Heart left ventricle (tissue), 16 donors: ENCODE data around the gene EMX2. TPM values are rescaled to one million over a fixed set of nuclear protein-coding genes. Genes with fewer than 3 reads are reported as not detected.
A peak's percentile ranks its signal among the peaks of the same experiment; 100 is the strongest.

Experiments used
- ATAC-seq, 4 donors: fragments of 200-7000 bp; cut with Tn5 transposase; one replicate each; pipeline ENCODE4 v1.9.1; 2020 to 2022; ENCODE audit warnings: moderate library complexity in 4 of 4, mild to moderate bottlenecking in 3 of 4, moderate number of reproducible peaks in 1 of 4
- DNase-seq, 5 donors: peaks; one replicate each; pipeline ENCODE4 v3.0.0-alpha.2; 2020
- H3K27ac ChIP-seq, 12 donors: fragments of 200-600 bp; sonication (generic) in 4 of 12; one replicate each; pipeline versions ENCODE4 v1.5.0 to v1.8.0; 2016 to 2022; ENCODE audit warnings: mild to moderate bottlenecking in 2 of 12
- H3K27me3 ChIP-seq, 9 donors: fragments of 200-600 bp; sonication (generic) in 2 of 9; one replicate each; pipeline versions ENCODE4 v1.5.1 to v1.8.0; 2016 to 2022; ENCODE audit warnings: mild to moderate bottlenecking in 3 of 9
- H3K36me3 ChIP-seq, 9 donors: fragments of 200-600 bp; sonication (generic) in 2 of 9; one replicate each; pipeline versions ENCODE4 v1.5.0 to v1.8.0; 2018 to 2022; ENCODE audit warnings: mild to moderate bottlenecking in 2 of 9
- H3K4me1 ChIP-seq, 12 donors: fragments of 200-600 bp; sonication (generic) in 4 of 12; one replicate each; pipeline versions ENCODE4 v1.5.0 to v1.8.0; 2016 to 2022; ENCODE audit warnings: mild to moderate bottlenecking in 3 of 12
- H3K4me3 ChIP-seq, 12 donors: fragments of 200-600 bp; sonication (generic) in 4 of 12; one replicate each; pipeline versions ENCODE4 v1.5.0 to v1.8.0; 2017 to 2022; ENCODE audit warnings: mild to moderate bottlenecking in 9 of 12, moderate library complexity in 4 of 12
- H3K9me3 ChIP-seq, 12 donors: fragments of 200-600 bp; sonication (generic) in 4 of 12; one replicate each; pipeline versions ENCODE4 v1.5.0 to v1.8.0; 2016 to 2022; ENCODE audit warnings: mild to moderate bottlenecking in 1 of 12
- POLR2A ChIP-seq, 2 donors: fragments of 450-650 bp; IDR thresholded peaks; one replicate each; pipeline ENCODE4 v1.6.1; 2017; ENCODE audit warnings: antibody characterized with exemption in 2 of 2, mild to moderate bottlenecking in 2 of 2, moderate library complexity in 2 of 2
- WGBS, 4 donors: extraction: QIAGEN DNeasy Blood & Tissue Kit in 2 of 4; methylation state at CpG; one replicate each; pipeline versions ENCODE4 v1.1.5 to v1.1.7; 2013 to 2018; 5-methylcytosine and 5-hydroxymethylcytosine counted together
- intact Hi-C, 10 donors: fragments of 100-400 bp; cut with DNase I; formaldehyde crosslinking; loops; one replicate each; pipeline versions ENCODE4 v1.11.1 to v1.14.2; 2022
- polyA plus RNA-seq, 2 donors: library from polyadenylated mRNA; stranded (reverse); fragments of 200-250 nt; gene quantifications; one replicate each; pipeline ENCODE4 v1.2.3, GENCODE V29; 2013
- total RNA-seq, 9 donors: library from RNA; depleted of rRNA in 2 of 9; stranded (reverse); fragments of >200 nt in 2 of 9; fragmentation: NEBNext Ultra II Directional in 3 of 9; extraction: Animal tissue kit (Norgen Biotek cat#: 25700) in 3 of 9; gene quantifications; one replicate each; pipeline versions ENCODE4 v1.1.0 to v1.2.4, GENCODE V29; 2016 to 2023
- TF ChIP-seq, protein P1 (sequence below), 12 donors: fragments of 200-600 bp; sonication (generic) in 4 of 12; IDR thresholded peaks; one replicate each; pipeline versions ENCODE4 v1.5.0 to v1.8.0; 2018 to 2022; ENCODE audit warnings: antibody characterized with exemption in 12 of 12, mild to moderate bottlenecking in 5 of 12
- donor health status: ischemic (EF 13 %, LVEDD 7.1; RV severe dilation, severe dysfunction).
- donor health status: healthy with polysubstance abuse.
- donor health status: DM: no; HTN: yes; CAD: no.
- donor health status: DM: no; HTN: no; CAD: no.
- donor health status: ischemic (EF 25% LVEDD 6.9; RV normal size, moderate dysfunction).
- donor health status: ischemic (EF 25% LVEDD 5.7; RV mildly dilated, moderate dysfunction).
- donor health status: healthy.
- donor health status: DM: yes; HTN: yes; CAD: no.
- donor health status: ischemic (EF 35%, LVEDD 5.7; RV mildly dilated, moderate dysfunction).
- donor health status: nonischemic (EF 11% LVEDD 7.7; RV severe dilation, severe dysfunction).
- donor health status: DM: yes; HTN: yes; CAD: no.
- donor health status: PGD.
- donor health status: ischemic (EF 29% LVEDD 5.4; RV normal size, mild dysfunction).
- donor health status: nonischemic (EF 23%, LVEDD 6.1; RV moderate dilation, normal function).

EMX2 gene
- total and polyA plus RNA-seq, 11 donors, result 0.06 to 0.54 (median 0.19) TPM; not detected in 4

DNA sequence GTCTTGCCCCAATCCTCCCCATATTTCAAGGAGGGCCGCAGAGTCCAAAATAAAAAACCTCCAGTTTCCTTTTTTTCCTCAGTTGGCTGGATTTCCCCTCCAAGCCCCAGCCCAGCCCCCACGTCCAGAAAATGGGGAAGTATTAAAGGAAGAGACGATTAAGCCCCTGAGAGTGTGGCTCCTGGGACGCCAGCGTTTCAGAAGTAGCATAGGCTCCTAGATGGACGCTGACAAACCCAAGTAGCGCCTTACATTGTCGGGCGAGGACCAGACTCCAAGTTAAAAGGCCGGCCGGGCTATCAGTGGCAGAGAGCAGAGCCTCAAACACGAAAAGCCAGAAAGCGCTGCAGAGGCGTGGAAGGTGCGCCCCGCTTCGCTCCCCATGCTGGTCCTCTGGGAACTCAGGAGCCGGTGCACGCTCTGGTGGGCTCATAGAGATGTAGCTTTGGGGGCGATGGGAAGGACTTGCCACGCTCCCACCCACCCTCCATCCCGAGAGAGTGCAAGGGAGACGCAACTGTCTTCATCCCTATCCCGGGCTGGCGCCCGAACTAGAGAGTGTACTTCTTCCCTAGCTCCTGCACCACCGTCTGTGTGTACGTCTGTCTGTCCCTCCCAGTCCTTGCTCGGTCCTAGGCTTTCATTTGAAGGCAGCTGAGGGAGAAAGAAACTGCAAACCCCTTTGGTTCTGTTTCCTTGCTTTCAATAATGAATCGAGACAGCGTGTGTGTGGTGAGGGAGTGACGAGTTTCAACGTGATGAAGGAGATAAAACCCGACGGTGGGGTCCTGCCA lies 6.3 kb upstream of the EMX2 start:
- Histone ChIP-seq H3K27me3 (peaks cover 67 to 100% (median 98%) of the 10 kb centered on the region in 9 donors), H3K4me3 (no peak overlapping the region), H3K27ac (no peak overlapping the region), H3K36me3 (no peaks in the 10 kb centered on the region), H3K4me1 (peaks cover 0 to 40% (median 17%) of the 10 kb centered on the region in 12 donors), H3K9me3 (no peaks in the 10 kb centered on the region)
- ATAC-seq (no peak), DNase-seq (no peak)
- intact Hi-C loops, result loop anchor here in 9 of 10 donors (2.0 to 10.0 kb wide), 5 partner anchors 569 to 709 kb away; no protein-coding TSS in a partner anchor
- no peak for TF ChIP-seq POLR2A (IDR thresholded peaks at IDR 0.05)
- TF ChIP-seq, protein P1, sequence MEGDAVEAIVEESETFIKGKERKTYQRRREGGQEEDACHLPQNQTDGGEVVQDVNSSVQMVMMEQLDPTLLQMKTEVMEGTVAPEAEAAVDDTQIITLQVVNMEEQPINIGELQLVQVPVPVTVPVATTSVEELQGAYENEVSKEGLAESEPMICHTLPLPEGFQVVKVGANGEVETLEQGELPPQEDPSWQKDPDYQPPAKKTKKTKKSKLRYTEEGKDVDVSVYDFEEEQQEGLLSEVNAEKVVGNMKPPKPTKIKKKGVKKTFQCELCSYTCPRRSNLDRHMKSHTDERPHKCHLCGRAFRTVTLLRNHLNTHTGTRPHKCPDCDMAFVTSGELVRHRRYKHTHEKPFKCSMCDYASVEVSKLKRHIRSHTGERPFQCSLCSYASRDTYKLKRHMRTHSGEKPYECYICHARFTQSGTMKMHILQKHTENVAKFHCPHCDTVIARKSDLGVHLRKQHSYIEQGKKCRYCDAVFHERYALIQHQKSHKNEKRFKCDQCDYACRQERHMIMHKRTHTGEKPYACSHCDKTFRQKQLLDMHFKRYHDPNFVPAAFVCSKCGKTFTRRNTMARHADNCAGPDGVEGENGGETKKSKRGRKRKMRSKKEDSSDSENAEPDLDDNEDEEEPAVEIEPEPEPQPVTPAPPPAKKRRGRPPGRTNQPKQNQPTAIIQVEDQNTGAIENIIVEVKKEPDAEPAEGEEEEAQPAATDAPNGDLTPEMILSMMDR (IDR thresholded peaks at IDR 0.05), result no peak
- WGBS, 4 donors, result 5 to 11% (median 5%) methylated on average over 31 to 35 of the region's 35 CpGs

DNA sequence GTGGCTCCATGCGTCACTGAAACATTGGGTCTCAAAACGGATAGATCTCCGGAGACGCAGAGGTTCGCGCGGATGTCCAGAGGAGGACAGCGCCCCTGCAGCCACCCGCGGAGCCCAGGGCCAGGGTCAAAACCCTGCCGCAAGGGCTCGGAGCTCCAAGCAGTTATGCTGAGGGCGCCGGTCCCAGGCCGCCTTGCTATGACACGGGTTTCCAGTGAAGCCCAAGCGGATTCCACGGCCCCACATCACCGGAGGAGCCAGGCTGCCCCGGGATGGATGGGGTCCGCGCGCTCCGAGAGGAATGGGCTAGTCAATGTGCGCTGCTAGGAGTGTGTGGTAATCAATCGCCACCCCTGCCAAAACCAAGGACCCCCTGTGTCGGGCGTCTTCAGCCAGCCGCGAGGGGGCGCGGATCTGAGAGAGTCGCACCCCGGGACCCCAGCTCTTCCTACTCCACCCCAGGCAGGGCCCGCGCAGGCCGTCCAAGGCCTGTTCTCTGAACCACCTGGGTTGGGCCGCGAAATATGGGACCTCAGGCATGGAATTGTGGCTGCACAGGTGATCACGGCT lies 5.6 kb upstream of the EMX2 start:
- no peak for TF ChIP-seq POLR2A (IDR thresholded peaks at IDR 0.05)
- TF ChIP-seq, protein P1 (IDR thresholded peaks at IDR 0.05), result no peak
- Histone ChIP-seq H3K4me3 (no peak overlapping the region), H3K4me1 (peaks cover 0 to 43% (median 18%) of the 10 kb centered on the region in 12 donors), H3K36me3 (no peaks in the 10 kb centered on the region), H3K27me3 (peaks cover 64 to 100% (median 98%) of the 10 kb centered on the region in 9 donors), H3K9me3 (no peaks in the 10 kb centered on the region), H3K27ac (no peak overlapping the region)
- 3 to 9% (median 5%) methylated on average over 12 to 40 of the region's 40 CpGs for WGBS, 4 donors
- DNase-seq, result no peak
- intact Hi-C loops, result loop anchor here in 9 of 10 donors (1.0 to 10.0 kb wide), 6 partner anchors 568 to 708 kb away; no protein-coding TSS in a partner anchor
- no peak for ATAC-seq

DNA sequence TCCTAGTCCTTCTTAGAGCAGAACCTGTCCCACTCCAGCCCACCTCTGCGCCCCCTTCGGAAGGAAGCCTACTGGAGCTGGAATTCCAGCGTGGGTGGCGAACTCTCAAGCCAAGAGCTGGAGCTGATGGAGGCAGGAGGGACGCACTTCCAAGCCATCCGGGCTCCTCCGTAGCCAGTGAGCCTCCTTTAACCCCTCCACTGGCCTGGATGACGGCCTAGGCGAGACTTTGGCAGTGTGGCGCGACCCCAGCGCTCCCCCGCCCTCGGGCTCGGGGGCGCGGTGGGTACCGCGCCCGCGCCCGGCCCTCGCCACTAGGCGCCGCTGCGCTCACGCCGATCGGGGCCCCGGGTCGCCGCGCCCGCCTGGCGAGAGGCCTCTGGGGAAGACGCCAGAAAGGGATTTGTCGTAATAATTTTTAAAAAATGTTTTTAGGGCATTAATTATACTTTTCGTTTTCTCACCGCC lies 5.1 kb upstream of the EMX2 start:
- ATAC-seq, result peak in 3 of 4 donors; percentile 56 to 82 (median 61)
- intact Hi-C loops, result loop anchor here in 9 of 10 donors (1.0 to 10.0 kb wide), 6 partner anchors 567 to 707 kb away; no protein-coding TSS in a partner anchor
- no peaks in the 10 kb centered on the region for H3K9me3 ChIP-seq
- TF ChIP-seq, protein P1 (IDR thresholded peaks at IDR 0.05), result peak in 11 of 12 donors; percentile 38 to 79 (median 70)
- no peak for TF ChIP-seq POLR2A (IDR thresholded peaks at IDR 0.05)
- DNase-seq, result no peak
- H3K36me3 ChIP-seq, result no peaks in the 10 kb centered on the region
- no peak overlapping the region for H3K27ac ChIP-seq
- peaks cover 64 to 100% (median 98%) of the 10 kb centered on the region in 9 donors for H3K27me3 ChIP-seq
- peak overlapping the region in 5 of 12 donors; percentile 16 to 43 (median 33) for H3K4me3 ChIP-seq
- WGBS, 4 donors, result 1 to 6% (median 3%) methylated on average over 8 to 39 of the region's 39 CpGs
- peaks cover 0 to 46% (median 22%) of the 10 kb centered on the region in 12 donors for H3K4me1 ChIP-seq
